ENCODE measurements around the gene PATE1. TPM values are rescaled to one million over a fixed set of nuclear protein-coding genes. Genes with fewer than 3 reads are reported as not detected.

Gene PATE1
- total RNA-seq, 1 donor from 2014 or later, result not detected

GRCh38 chr11:125790825-125791224, 44.7 kb downstream of the PATE1 start:
- no peak for TF ChIP-seq CTCF (conservative IDR thresholded peaks at IDR 0.05)
- no peak for DNase-seq (ENCODE audit: extremely low spot score, unreplicated experiment)
- Mint-ChIP-seq H3K4me3 (no peak overlapping the region), H3K4me1 (ENCODE audit: unreplicated experiment) (no peaks in the 10 kb centered on the region), H3K27me3 (peaks cover 19% of the 10 kb centered on the region), H3K36me3 (no peaks in the 10 kb centered on the region), H3K27ac (no peak overlapping the region), H3K9me3 (peaks cover 4% of the 10 kb centered on the region)

GRCh38 chr11:125797641-125798040, 51.6 kb downstream of the PATE1 start:
- no peak overlapping the region for H3K4me3 Mint-ChIP-seq
- DNase-seq (ENCODE audit: extremely low spot score, unreplicated experiment), result no peak
- H3K27me3 Mint-ChIP-seq, result no peaks in the 10 kb centered on the region
- H3K36me3 Mint-ChIP-seq, result no peaks in the 10 kb centered on the region
- no peaks in the 10 kb centered on the region for H3K4me1 Mint-ChIP-seq (ENCODE audit: unreplicated experiment)
- peaks cover 7% of the 10 kb centered on the region for H3K9me3 Mint-ChIP-seq
- no peak overlapping the region for H3K27ac Mint-ChIP-seq
- TF ChIP-seq CTCF (conservative IDR thresholded peaks at IDR 0.05), result no peak

Other genes with a start within 250 kb of the PATE1 start
- 102 and 114 TPM in 2 replicates for gene EI24, start 176.8 kb upstream of the PATE1 start, total RNA-seq (ENCODE audit: low replicate concordance)
- 157 and 166 TPM in 2 replicates for gene STT3A, start 153.4 kb upstream of the PATE1 start, total RNA-seq (ENCODE audit: low replicate concordance)
- gene CHEK1, start 121.1 kb upstream of the PATE1 start, total RNA-seq (ENCODE audit: low replicate concordance), result 28.1 and 54.1 TPM in 2 replicates
- gene ACRV1, start 65.4 kb upstream of the PATE1 start, total RNA-seq (ENCODE audit: low replicate concordance), result not detected in 2 replicates
- not detected in 2 replicates for gene PATE2, start 32.5 kb downstream of the PATE1 start, total RNA-seq (ENCODE audit: low replicate concordance)
- gene PATE3, start 41.8 kb downstream of the PATE1 start, total RNA-seq (ENCODE audit: low replicate concordance), result not detected in 2 replicates
- gene PATE4, start 87.0 kb downstream of the PATE1 start, total RNA-seq (ENCODE audit: low replicate concordance), result not detected in 2 replicates
- gene HYLS1, start 141.4 kb downstream of the PATE1 start, total RNA-seq (ENCODE audit: low replicate concordance), result 4.3 and 6.5 TPM in 2 replicates
- 11.9 and 13.5 TPM in 2 replicates for gene PUS3, start 156.9 kb downstream of the PATE1 start, total RNA-seq (ENCODE audit: low replicate concordance)
- gene DDX25, start 158.2 kb downstream of the PATE1 start, total RNA-seq (ENCODE audit: low replicate concordance), result 0.79 and 1.8 TPM in 2 replicates
- gene VSIG10L2, start 199.8 kb downstream of the PATE1 start, total RNA-seq (ENCODE audit: low replicate concordance), result 0.31 TPM in 1 of 2 replicates, not detected in the other